HCT116 (cell line): ENCODE measurements around the gene LRCH4. TPM values are rescaled to one million over a fixed set of nuclear protein-coding genes. Genes with fewer than 3 reads are reported as not detected.

Experiments
- ATAC-seq: fragments of 200-7000 bp; cut with Tn5 transposase; 2 replicates; pipeline ENCODE4 v1.9.1; 2020; ENCODE audit warnings: mild to moderate bottlenecking, moderate library complexity
- BruUV-seq: library from RNA; stranded (reverse); fragments of 400-500 nt; replicated peaks from 2 replicates; lab custom pipeline; 2021; lab: Mats Ljungman, UMichigan
- CTCF ChIA-PET: fragments of 300-600 bp; sonication (Branson Sonifier 250); formaldehyde crosslinking; loops from one replicate; lab custom pipeline; 2021; ENCODE audit warnings: antibody characterized with exemption; lab: Charles Lee
- POLR2A ChIA-PET: fragments of 300-600, 350-600 bp; sonication (Branson Sonifier 250); formaldehyde crosslinking; loops from one replicate; lab custom pipeline; 2021; ENCODE audit warnings: antibody characterized with exemption; lab: Charles Lee
- RAD21 ChIA-PET, 2 experiments: fragments of 300-600 bp; sonication (Branson Sonifier 250); formaldehyde crosslinking; loops; one replicate each; lab custom pipeline; 2023; ENCODE audit warnings: low total read pairs in 2 of 2; ENCODE audit not compliant: uncharacterized antibody in 2 of 2, unreplicated experiment in 2 of 2, low non-redundant PET in 1 of 2; lab: Charles Lee
- DNase-seq: peaks from one replicate; pipeline ENCODE4 v3.0.0-alpha.2; 2010; ENCODE audit warnings: low read depth, low spot score
- H2AFZ ChIP-seq: fragments of 200-600 bp; shearing (Covaris generic), sonication (generic); 2 replicates; pipeline ENCODE4 v1.6.1; 2017; ENCODE audit warnings: low read depth, mixed run types, mixed read lengths, antibody characterized with exemption, low read length; ENCODE audit not compliant: poor library complexity, severe bottlenecking
- H3K27ac ChIP-seq: 2 replicates; pipeline ENCODE4 v1.5.1; 2012; ENCODE audit warnings: low read depth, low read length
- H3K27me3 ChIP-seq: fragments of 200-600 bp; sonication (generic); 2 replicates; pipeline ENCODE4 v1.6.1; 2016; ENCODE audit warnings: mixed run types, low read length, mixed read lengths; ENCODE audit not compliant: insufficient read depth
- H3K36me3 ChIP-seq, 2 experiments: fragments of 200-500 bp in 1 of 2; fragments of 200-600 bp in 1 of 2; sonication (Bioruptor generic) in 1 of 2; sonication (generic) in 1 of 2; 2 replicates each; pipeline versions ENCODE4 v1.5.1 to v1.6.1; 2014 to 2016; ENCODE audit warnings: low read length in 2 of 2, inconsistent platforms in 1 of 2, mixed read lengths in 1 of 2, mixed run types in 1 of 2; ENCODE audit not compliant: insufficient read depth in 2 of 2, control insufficient read depth in 1 of 2
- H3K4me1 ChIP-seq, 2 experiments: fragments of 200-600 bp in 1 of 2; sonication (generic) in 1 of 2; 2 replicates each; pipeline versions ENCODE4 v1.5.1 to v1.6.1; 2012 to 2017; ENCODE audit warnings: low read length in 2 of 2, inconsistent platforms in 1 of 2, mild to moderate bottlenecking in 1 of 2, mixed read lengths in 1 of 2, mixed run types in 1 of 2, moderate library complexity in 1 of 2; ENCODE audit not compliant: insufficient read depth in 2 of 2, control insufficient read depth in 1 of 2
- H3K4me2 ChIP-seq: fragments of 200-600 bp; sonication (generic); 2 replicates; pipeline ENCODE4 v1.6.1; 2017; ENCODE audit warnings: mixed run types, low read length, mixed read lengths
- H3K4me3 ChIP-seq, 2 experiments: fragments of 200-600 bp in 1 of 2; sonication (generic) in 1 of 2; replicated peaks in 1 of 2; 2 replicates each; pipeline ENCODE4 v1.5.1; 2011 to 2016; ENCODE audit warnings: low read length in 2 of 2, control low read depth in 1 of 2, low read depth in 1 of 2, mild to moderate bottlenecking in 1 of 2, mixed read lengths in 1 of 2, mixed run types in 1 of 2
- H3K79me2 ChIP-seq: fragments of 200-600 bp; sonication (generic); 2 replicates; pipeline ENCODE4 v1.6.1; 2017; ENCODE audit warnings: mild to moderate bottlenecking, mixed run types, low read length, moderate library complexity, mixed read lengths; ENCODE audit not compliant: insufficient read depth
- H3K9ac ChIP-seq: fragments of 200-600 bp; sonication (generic); 2 replicates; pipeline ENCODE4 v1.6.1; 2016; ENCODE audit warnings: low read length, mixed read lengths
- H3K9me2 ChIP-seq: fragments of 200-600 bp; sonication (generic), shearing (Covaris generic); 2 replicates; pipeline ENCODE4 v1.6.1; 2017; ENCODE audit warnings: mixed run types, mild to moderate bottlenecking, moderate library complexity; ENCODE audit not compliant: insufficient read depth
- H3K9me3 ChIP-seq, 2 experiments: fragments of 200-500 bp in 1 of 2; fragments of 200-600 bp in 1 of 2; sonication (Bioruptor generic) in 1 of 2; sonication (generic) in 1 of 2; 2 replicates each; pipeline ENCODE4 v1.6.1; 2014 to 2017; ENCODE audit warnings: low read length in 2 of 2, mixed read lengths in 2 of 2, inconsistent platforms in 1 of 2, low read depth in 1 of 2, mild to moderate bottlenecking in 1 of 2, mixed run types in 1 of 2, moderate library complexity in 1 of 2; ENCODE audit not compliant: control insufficient read depth in 1 of 2, insufficient read depth in 1 of 2
- H4K20me1 ChIP-seq: fragments of 200-600 bp; sonication (generic), shearing (Covaris generic); 2 replicates; pipeline ENCODE4 v1.6.1; 2017; ENCODE audit warnings: mixed run types, mild to moderate bottlenecking, moderate library complexity; ENCODE audit not compliant: insufficient read depth
- CBX3 ChIP-seq: IDR thresholded peaks from 2 replicates; pipeline ENCODE4 v1.6.1; 2012; ENCODE audit warnings: low read depth
- CEBPB ChIP-seq: IDR thresholded peaks from 2 replicates; pipeline ENCODE4 v1.6.1; 2012; ENCODE audit warnings: low read depth
- CTCF ChIP-seq, 3 experiments: fragments of 200-600 bp in 1 of 3; sonication (generic) in 1 of 3; IDR thresholded peaks in 2 of 3; conservative IDR thresholded peaks in 1 of 3; 2 replicates each; pipeline ENCODE4 v1.5.1; 2012 to 2017; ENCODE audit warnings: low read depth in 2 of 3, low read length in 2 of 3, antibody characterized with exemption in 1 of 3, borderline replicate concordance in 1 of 3, control low read depth in 1 of 3, mild to moderate bottlenecking in 1 of 3, mixed read lengths in 1 of 3, mixed run types in 1 of 3, moderate library complexity in 1 of 3; ENCODE audit not compliant: insufficient read depth in 1 of 3
- EGR1 ChIP-seq: IDR thresholded peaks from 2 replicates; pipeline ENCODE4 v1.6.1; 2012; ENCODE audit warnings: low read depth
- EZH2phosphoT487 ChIP-seq: fragments of 200-600 bp; IDR thresholded peaks from 2 replicates; pipeline ENCODE4 v1.6.1; 2018; ENCODE audit warnings: antibody characterized with exemption, borderline replicate concordance
- FOSL1 ChIP-seq: IDR thresholded peaks from 2 replicates; pipeline ENCODE4 v1.6.1; 2012; ENCODE audit warnings: low read depth
- POLR2AphosphoS5 ChIP-seq: IDR thresholded peaks from 2 replicates; pipeline ENCODE4 v1.6.1; 2011; ENCODE audit warnings: mild to moderate bottlenecking, low read depth, low read length, moderate library complexity
- RAD21 ChIP-seq: IDR thresholded peaks from 2 replicates; pipeline ENCODE4 v1.6.1; 2012; ENCODE audit warnings: low read depth, mild to moderate bottlenecking
- SRF ChIP-seq: IDR thresholded peaks from 2 replicates; pipeline ENCODE4 v1.6.1; 2012; ENCODE audit warnings: low read depth
- TCF7L2 ChIP-seq: IDR thresholded peaks from 2 replicates; pipeline ENCODE4 v1.7.0; 2011; ENCODE audit warnings: borderline replicate concordance, inconsistent platforms; ENCODE audit not compliant: insufficient read depth, insufficient read length; ENCODE audit errors: extremely low read depth
- ZFX ChIP-seq: fragments of 450-650 bp; IDR thresholded peaks from 2 replicates; pipeline ENCODE4 v1.6.1; 2017
- intact Hi-C: fragments of 100-400 bp; cut with micrococcal nuclease; formaldehyde crosslinking; loops from 2 replicates; pipeline ENCODE4 v1.10.0; 2022
- total RNA-seq: library from RNA; stranded (reverse); gene quantifications from one replicate; pipeline ENCODE4 v1.2.1, GENCODE V29; 2021; ENCODE audit not compliant: unreplicated experiment

LRCH4 gene
- total RNA-seq, 1 experiment from 2014 or later: 47.9 TPM

- no peak for TF ChIP-seq CBX3
- no peak for TF ChIP-seq RAD21
- no peak for TF ChIP-seq FOSL1
- no peak for TF ChIP-seq CTCF (IDR thresholded peaks at IDR 0.05 in 2 of 3, conservative IDR thresholded peaks at IDR 0.05 in 1 of 3; ENCODE audit: borderline replicate concordance in 1 of 3, insufficient read depth in 1 of 3, low read depth in 2 of 3, low read length in 2 of 3)
- no peak for TF ChIP-seq EGR1
- TF ChIP-seq POLR2AphosphoS5: no peak
- TF ChIP-seq TCF7L2: no peak
- no peak for TF ChIP-seq EZH2phosphoT487
- no peak for TF ChIP-seq SRF
- no peak for TF ChIP-seq CEBPB
These were observed 18.2 kb downstream of the LRCH4 start (continued) for GRCh38 chr7:100567751-100568175.

- no peak overlapping the region for H2AFZ ChIP-seq
- POLR2A ChIA-PET: interaction anchor here (1.2 kb wide), 1 partner anchor 19 kb away, joined by 6 read pairs; the partner anchor contains the start of genes FBXO24 and LRCH4
- DNase-seq (no peak), ATAC-seq (no peak)
- H3K4me3 ChIP-seq: no peak overlapping the region
- no peaks in the 10 kb centered on the region for H3K79me2 ChIP-seq
- H3K36me3 ChIP-seq: no peaks in the 10 kb centered on the region
- no peak overlapping the region for H3K27ac ChIP-seq
- TF ChIP-seq CTCF (IDR thresholded peaks at IDR 0.05 in 2 of 3, conservative IDR thresholded peaks at IDR 0.05 in 1 of 3; ENCODE audit: borderline replicate concordance in 1 of 3, insufficient read depth in 1 of 3, low read depth in 2 of 3, low read length in 2 of 3) (no peak), FOSL1 (no peak), ZFX (no peak), TCF7L2 (no peak)
- CTCF ChIA-PET: no interaction called here
- no peaks in the 10 kb centered on the region for H4K20me1 ChIP-seq
- no TSS peak for BruUV-seq
- RAD21 ChIA-PET: no interaction called here
- H3K9me3 ChIP-seq: no peaks in the 10 kb centered on the region
- H3K4me2 ChIP-seq: no peak overlapping the region
- no peak overlapping the region for H3K9ac ChIP-seq
- H3K27me3 ChIP-seq: no peaks in the 10 kb centered on the region
- no peaks in the 10 kb centered on the region for H3K9me2 ChIP-seq
- intact Hi-C loops: no loop called here
- peaks cover 14 to 45% of the 10 kb centered on the region in 2 experiments for H3K4me1 ChIP-seq
These were observed 18.7 kb downstream of the LRCH4 start for GRCh38 chr7:100567031-100567730.
